HG03521 (cell line): ENCODE data around the gene MRC2.
"Not testable (repeated sequence)": the region's sequence is repeated elsewhere in the genome, so short reads cannot be mapped to it uniquely, and the experiment has no call there.

Experiments
- ATAC-seq: cut with Tn5 transposase; IDR thresholded peaks from one replicate; pipeline ENCODE4 v1.9.1; 2021; ENCODE audit warnings: mild to moderate bottlenecking, moderate library complexity; ENCODE audit not compliant: unreplicated experiment

Gene MRC2

GRCh38 chr17:62678214-62678919 lies 50.9 kb downstream of the MRC2 start:
- ATAC-seq: no peak

- ATAC-seq: no peak
Measured at GRCh38 chr17:62679866-62680377, 52.5 kb downstream of the MRC2 start.

DNA sequence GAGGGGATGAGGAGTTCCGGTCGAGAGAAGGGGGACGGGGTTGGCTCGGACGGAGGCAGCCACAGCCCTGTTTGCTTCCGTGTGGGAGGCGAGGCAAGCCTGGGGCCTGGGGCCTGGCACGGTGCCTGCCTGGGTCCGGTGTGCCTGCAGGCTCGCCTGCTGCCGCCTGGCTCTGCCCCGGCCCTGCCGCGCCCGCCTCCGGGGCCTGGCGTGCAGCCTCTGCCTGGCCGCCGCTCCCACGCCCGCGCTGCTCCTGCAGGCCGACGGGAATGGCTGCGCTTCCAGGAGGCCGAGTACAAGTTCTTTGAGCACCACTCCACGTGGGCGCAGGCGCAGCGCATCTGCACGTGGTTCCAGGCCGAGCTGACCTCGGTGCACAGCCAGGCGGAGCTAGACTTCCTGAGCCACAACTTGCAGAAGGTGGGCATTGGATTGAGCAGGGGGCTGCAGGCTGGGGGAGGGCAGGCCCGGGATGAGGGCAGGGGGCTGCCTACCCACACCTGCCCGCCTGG lies 53.1 kb downstream of the MRC2 start:
- no peak for ATAC-seq

GRCh38 chr17:62681061-62681938 lies 53.8 kb downstream of the MRC2 start:
- no peak for ATAC-seq

GRCh38 chr17:62681939-62682381 lies 54.5 kb downstream of the MRC2 start:
- ATAC-seq: no peak

DNA sequence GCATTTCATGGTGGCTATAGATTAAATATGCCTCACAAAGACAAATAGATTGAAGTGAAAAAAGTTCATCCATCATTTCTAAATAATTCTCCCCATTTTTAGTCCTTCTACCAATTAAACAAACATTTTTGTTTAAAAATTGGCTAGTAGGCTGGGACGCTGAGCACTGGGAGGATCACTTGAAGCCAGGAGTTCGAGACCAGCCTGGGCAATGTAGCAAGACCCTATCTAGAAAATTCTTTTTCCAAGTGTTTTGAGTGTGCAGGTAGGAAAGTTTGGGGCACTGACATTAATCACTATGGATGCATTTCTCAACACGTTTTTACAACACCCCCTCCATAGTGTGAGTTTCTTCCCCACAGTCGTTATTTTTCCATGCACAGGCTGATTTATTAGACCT lies 56.7 kb downstream of the MRC2 start:
- ATAC-seq: no peak

DNA sequence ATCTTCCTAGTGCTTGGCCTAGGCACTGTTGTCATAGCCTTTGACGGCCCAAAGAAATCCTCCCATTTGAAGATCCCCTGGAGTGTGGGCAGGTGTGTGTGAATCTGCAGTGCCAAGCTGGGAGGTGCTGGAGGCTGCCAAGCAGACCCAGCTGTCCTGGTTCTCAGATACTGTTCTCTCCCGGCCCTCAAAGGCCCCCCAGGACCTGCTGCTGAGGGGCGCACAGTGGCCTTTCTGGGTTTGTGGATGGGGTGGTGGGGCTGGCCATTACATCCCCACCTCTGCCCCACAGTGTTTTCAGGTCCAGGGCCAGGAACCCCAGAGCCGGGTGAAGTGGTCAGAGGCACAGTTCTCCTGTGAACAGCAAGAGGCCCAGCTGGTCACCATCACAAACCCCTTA lies 60.5 kb downstream of the MRC2 start:
- no peak for ATAC-seq

- ATAC-seq: no peak
Measured at GRCh38 chr17:62688398-62689160, 61.1 kb downstream of the MRC2 start.

DNA sequence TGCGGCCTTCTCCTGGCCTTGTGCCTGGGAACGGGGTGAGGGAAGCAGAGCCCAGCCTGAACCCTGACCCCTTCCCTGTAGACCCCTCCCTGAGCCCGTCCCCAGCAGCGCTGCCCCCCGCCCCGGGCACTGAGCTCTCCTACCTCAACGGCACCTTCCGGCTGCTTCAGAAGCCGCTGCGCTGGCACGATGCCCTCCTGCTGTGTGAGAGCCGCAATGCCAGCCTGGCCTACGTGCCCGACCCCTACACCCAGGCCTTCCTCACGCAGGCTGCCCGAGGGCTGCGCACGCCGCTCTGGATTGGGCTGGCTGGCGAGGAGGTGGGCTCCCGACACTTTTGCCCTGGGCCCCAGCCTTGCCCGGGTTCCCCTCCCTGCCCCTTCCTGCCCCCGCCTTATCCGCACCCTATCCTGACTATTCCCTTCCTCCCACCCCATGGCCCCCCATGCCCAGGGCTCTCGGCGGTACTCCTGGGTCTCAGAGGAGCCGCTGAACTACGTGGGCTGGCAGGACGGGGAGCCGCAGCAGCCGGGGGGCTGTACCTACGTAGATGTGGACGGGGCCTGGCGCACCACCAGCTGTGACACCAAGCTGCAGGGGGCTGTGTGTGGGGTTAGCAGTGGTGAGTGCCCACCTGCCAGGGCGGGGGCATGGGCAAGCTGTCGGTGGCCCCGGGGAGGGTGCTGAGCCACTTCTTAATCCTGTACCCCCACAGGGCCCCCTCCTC lies 62.1 kb downstream of the MRC2 start:
- ATAC-seq: no peak

DNA sequence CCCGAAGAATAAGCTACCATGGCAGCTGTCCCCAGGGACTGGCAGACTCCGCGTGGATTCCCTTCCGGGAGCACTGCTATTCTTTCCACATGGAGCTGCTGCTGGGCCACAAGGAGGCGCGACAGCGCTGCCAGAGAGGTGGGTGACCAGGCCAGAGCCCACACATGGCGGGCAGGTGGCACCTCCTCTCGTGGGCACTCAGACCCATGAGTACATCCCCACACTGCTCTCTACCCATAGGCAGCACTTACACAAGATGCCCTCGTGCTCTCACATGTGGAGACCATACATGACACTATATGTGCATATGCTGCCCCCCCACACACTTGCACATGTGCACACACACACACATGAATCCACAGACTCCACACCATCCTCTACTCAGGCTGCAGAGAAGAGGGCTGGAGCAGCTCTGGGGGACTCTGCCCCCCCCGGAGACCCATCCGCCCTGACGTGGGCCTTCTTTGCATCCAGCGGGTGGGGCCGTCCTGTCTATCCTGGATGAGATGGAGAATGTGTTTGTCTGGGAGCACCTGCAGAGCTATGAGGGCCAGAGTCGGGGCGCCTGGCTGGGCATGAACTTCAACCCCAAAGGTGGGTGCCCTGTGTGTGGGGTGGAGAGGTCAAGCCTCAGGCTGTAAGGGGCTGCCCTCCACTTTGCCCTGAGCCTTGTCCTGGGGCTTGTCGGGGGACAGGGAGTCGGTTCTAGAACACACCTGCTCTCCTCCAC lies 62.9 kb downstream of the MRC2 start:
- no peak for ATAC-seq

GRCh38 chr17:62691589-62691915 lies 64.1 kb downstream of the MRC2 start:
- not testable (repeated sequence) for ATAC-seq

- ATAC-seq: no peak
Measured at GRCh38 chr17:62692159-62692651, 64.7 kb downstream of the MRC2 start.

- no peak for ATAC-seq
Measured at GRCh38 chr17:62692721-62693431, 65.4 kb downstream of the MRC2 start.

GRCh38 chr17:62693616-62694409 lies 66.3 kb downstream of the MRC2 start:
- ATAC-seq: no peak

- not testable (repeated sequence) for ATAC-seq
Measured at GRCh38 chr17:62695093-62695738, 67.7 kb downstream of the MRC2 start.

- ATAC-seq: no peak
Measured at GRCh38 chr17:62696256-62696655, 68.8 kb downstream of the MRC2 start.

GRCh38 chr17:62696726-62697490 lies 69.4 kb downstream of the MRC2 start:
- ATAC-seq: no peak
